ELF-1 (cell line): Measurements from ENCODE around the gene KIFBP.
"Not testable (repeated sequence)": the region's sequence is repeated elsewhere in the genome, so short reads cannot be mapped to it uniquely, and the experiment has no call there.

ENCODE experiments used
- DNase-seq: peaks from one replicate; pipeline ENCODE4 v3.0.0-alpha.2; 2016; ENCODE audit warnings: low read depth, low spot score

KIFBP gene

GRCh38 chr10:69004821-69005220, 16.2 kb downstream of the KIFBP start:
- no peak for DNase-seq

- no peak for DNase-seq
Measured at GRCh38 chr10:69005704-69006485, 17.3 kb downstream of the KIFBP start.

- DNase-seq, result no peak
Measured at GRCh38 chr10:69007260-69007659, 18.7 kb downstream of the KIFBP start.

- DNase-seq, result no peak
Measured at GRCh38 chr10:69009360-69009759, 20.8 kb downstream of the KIFBP start.

GRCh38 chr10:69010151-69010640, 21.6 kb downstream of the KIFBP start:
- DNase-seq, result no peak

- DNase-seq, result not testable (repeated sequence)
Measured at GRCh38 chr10:69012778-69013177, 24.2 kb downstream of the KIFBP start.

GRCh38 chr10:69014171-69014570, 25.6 kb downstream of the KIFBP start:
- no peak for DNase-seq

GRCh38 chr10:69018613-69019012, 30.0 kb downstream of the KIFBP start:
- no peak for DNase-seq

- DNase-seq, result no peak
Measured at GRCh38 chr10:69022611-69023010, 34.0 kb downstream of the KIFBP start.

GRCh38 chr10:69025370-69025896, 36.8 kb downstream of the KIFBP start:
- DNase-seq, result no peak

- no peak for DNase-seq
Measured at GRCh38 chr10:69033256-69033655, 44.7 kb downstream of the KIFBP start.

- DNase-seq, result no peak
Measured at GRCh38 chr10:69037489-69037888, 48.9 kb downstream of the KIFBP start.

GRCh38 chr10:69040904-69041303, 52.3 kb downstream of the KIFBP start:
- not testable (repeated sequence) for DNase-seq

- no peak for DNase-seq
Measured at GRCh38 chr10:69042417-69042816, 53.8 kb downstream of the KIFBP start.

- DNase-seq, result no peak
Measured at GRCh38 chr10:69042838-69043237, 54.2 kb downstream of the KIFBP start.

GRCh38 chr10:69043931-69044531, 55.4 kb downstream of the KIFBP start:
- DNase-seq, result no peak

- no peak for DNase-seq
Measured at GRCh38 chr10:69044546-69044945, 55.9 kb downstream of the KIFBP start.

GRCh38 chr10:69045441-69046300, 57.1 kb downstream of the KIFBP start:
- no peak for DNase-seq

GRCh38 chr10:69047111-69047832, 58.7 kb downstream of the KIFBP start:
- DNase-seq, result no peak

GRCh38 chr10:69048103-69048502, 59.5 kb downstream of the KIFBP start:
- DNase-seq, result no peak

- DNase-seq, result no peak
Measured at GRCh38 chr10:69049566-69049961, 61.0 kb downstream of the KIFBP start.
